Ishikawa (cell line): Measurements from ENCODE around the gene AGAP1.

Experiments used
- CEBPB ChIP-seq: IDR thresholded peaks from 2 replicates; pipeline ENCODE4 v1.6.1; 2012
- CREB1 ChIP-seq: IDR thresholded peaks from 2 replicates; pipeline ENCODE4 v1.6.1; 2012; ENCODE audit warnings: low read depth
- EGR1 ChIP-seq: IDR thresholded peaks from 2 replicates; pipeline ENCODE4 v1.6.1; 2012
- EP300 ChIP-seq: IDR thresholded peaks from 2 replicates; pipeline ENCODE4 v1.6.1; 2012; ENCODE audit warnings: borderline replicate concordance
- FOXM1 ChIP-seq: IDR thresholded peaks from 2 replicates; pipeline ENCODE4 v1.6.1; 2012; ENCODE audit warnings: low read depth, borderline replicate concordance
- MAX ChIP-seq: IDR thresholded peaks from 2 replicates; pipeline ENCODE4 v1.6.1; 2012
- NFIC ChIP-seq: IDR thresholded peaks from 2 replicates; pipeline ENCODE4 v1.6.1; 2012
- RAD21 ChIP-seq: IDR thresholded peaks from 2 replicates; pipeline ENCODE4 v1.6.1; 2012; ENCODE audit warnings: low read depth
- REST ChIP-seq: IDR thresholded peaks from 2 replicates; pipeline ENCODE4 v1.6.1; 2012; ENCODE audit warnings: low read depth, mild to moderate bottlenecking
- TAF1 ChIP-seq: IDR thresholded peaks from 2 replicates; pipeline ENCODE4 v1.6.1; 2012; ENCODE audit warnings: low read depth, mild to moderate bottlenecking
- TEAD4 ChIP-seq: IDR thresholded peaks from 2 replicates; pipeline ENCODE4 v1.6.1; 2012
- YY1 ChIP-seq: IDR thresholded peaks from 2 replicates; pipeline ENCODE4 v1.6.1; 2012; ENCODE audit warnings: low read depth
- ZBTB7A ChIP-seq: IDR thresholded peaks from 2 replicates; pipeline ENCODE4 v1.6.1; 2012; ENCODE audit warnings: low read depth

GRCh38 chr2:235576337-235576910 is 82.6 kb downstream of the AGAP1 start:
- no peak for TF ChIP-seq EP300
- no peak for TF ChIP-seq REST
- TF ChIP-seq YY1: no peak
- TF ChIP-seq TAF1: no peak
- TF ChIP-seq MAX: no peak
- no peak for TF ChIP-seq EGR1
- no peak for TF ChIP-seq CEBPB
- TF ChIP-seq FOXM1: no peak
- TF ChIP-seq RAD21: no peak
- no peak for TF ChIP-seq CREB1
- TF ChIP-seq ZBTB7A: no peak
- no peak for TF ChIP-seq TEAD4
- TF ChIP-seq NFIC: no peak
